Omental fat pad (tissue), 4 donors: Measurements from ENCODE around the gene QRFP. TPM values are rescaled to one million over a fixed set of nuclear protein-coding genes. Genes with fewer than 3 reads are reported as not detected.
A peak's percentile ranks its signal among the peaks of the same experiment; 100 is the strongest.

Experiments
- ATAC-seq: fragments of 150-250 bp; one replicate; pipeline ENCODE4 v1.9.1; 2016; ENCODE audit warnings: mild to moderate bottlenecking, moderate library complexity; ENCODE audit not compliant: low FRiP score
- DNase-seq: peaks from one replicate; pipeline ENCODE4 v3.0.0-alpha.2; 2019; ENCODE audit warnings: low spot score
- total RNA-seq, 4 donors: library from RNA; depleted of rRNA; stranded (reverse); fragments of >200 nt; gene quantifications; one replicate each; pipeline ENCODE4 v1.1.0, GENCODE V29; 2016
- TF ChIP-seq, protein P1 (sequence below), 3 donors: fragments of 450-650 bp; IDR thresholded peaks; one replicate each; pipeline ENCODE4 v1.5.1; 2016 to 2017; ENCODE audit warnings: antibody characterized with exemption in 3 of 3, mild to moderate bottlenecking in 3 of 3, moderate library complexity in 2 of 3

The QRFP gene
- total RNA-seq, 4 donors from 2014 or later = not detected

DNA sequence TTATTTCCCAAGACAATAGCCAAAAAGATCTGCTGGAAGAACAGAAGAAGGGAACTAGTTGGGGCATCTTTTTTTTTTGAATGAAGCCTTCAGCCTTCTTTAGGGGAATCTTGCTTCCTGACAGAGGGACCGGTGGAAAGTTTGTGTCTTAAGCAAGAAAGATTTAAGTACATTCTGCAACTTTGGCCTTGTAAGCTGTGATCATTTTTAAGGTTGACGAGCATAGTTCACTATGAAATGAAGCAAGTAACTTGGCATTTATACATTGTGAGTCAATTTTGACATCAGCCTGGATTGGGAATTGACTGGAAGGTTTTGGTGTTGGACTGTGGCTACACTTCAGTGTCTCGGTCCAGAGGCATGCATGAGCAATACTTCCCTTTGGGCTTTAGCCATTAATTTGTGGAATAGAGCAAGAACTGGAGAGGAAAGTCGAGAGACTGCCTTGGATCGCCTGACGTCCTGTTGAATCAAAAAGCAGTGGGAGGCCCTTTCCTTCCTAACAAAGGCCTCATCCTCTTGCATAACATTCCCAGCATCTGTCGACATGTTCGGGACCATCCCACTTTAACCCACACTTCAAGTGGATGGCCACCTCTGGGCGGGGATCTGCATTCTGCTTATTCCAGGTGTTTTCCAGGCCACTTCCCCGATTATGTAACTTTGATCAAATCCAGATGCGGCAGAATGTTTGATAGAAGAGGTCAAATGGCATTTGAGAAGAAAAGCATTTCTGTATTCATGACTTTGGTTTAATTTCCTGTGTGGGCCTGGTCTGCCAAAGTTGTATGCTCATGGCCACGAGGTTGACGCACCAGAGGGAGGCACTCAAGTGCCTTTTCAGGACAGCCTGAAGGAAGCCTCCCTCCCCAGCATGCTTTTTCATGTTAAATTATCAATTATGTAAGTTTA lies 49.0 kb downstream of the QRFP start:
- DNase-seq (peak; percentile 60), ATAC-seq (peak; percentile 93)
- TF ChIP-seq, protein P1, sequence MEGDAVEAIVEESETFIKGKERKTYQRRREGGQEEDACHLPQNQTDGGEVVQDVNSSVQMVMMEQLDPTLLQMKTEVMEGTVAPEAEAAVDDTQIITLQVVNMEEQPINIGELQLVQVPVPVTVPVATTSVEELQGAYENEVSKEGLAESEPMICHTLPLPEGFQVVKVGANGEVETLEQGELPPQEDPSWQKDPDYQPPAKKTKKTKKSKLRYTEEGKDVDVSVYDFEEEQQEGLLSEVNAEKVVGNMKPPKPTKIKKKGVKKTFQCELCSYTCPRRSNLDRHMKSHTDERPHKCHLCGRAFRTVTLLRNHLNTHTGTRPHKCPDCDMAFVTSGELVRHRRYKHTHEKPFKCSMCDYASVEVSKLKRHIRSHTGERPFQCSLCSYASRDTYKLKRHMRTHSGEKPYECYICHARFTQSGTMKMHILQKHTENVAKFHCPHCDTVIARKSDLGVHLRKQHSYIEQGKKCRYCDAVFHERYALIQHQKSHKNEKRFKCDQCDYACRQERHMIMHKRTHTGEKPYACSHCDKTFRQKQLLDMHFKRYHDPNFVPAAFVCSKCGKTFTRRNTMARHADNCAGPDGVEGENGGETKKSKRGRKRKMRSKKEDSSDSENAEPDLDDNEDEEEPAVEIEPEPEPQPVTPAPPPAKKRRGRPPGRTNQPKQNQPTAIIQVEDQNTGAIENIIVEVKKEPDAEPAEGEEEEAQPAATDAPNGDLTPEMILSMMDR (IDR thresholded peaks at IDR 0.05) = no peak

DNA sequence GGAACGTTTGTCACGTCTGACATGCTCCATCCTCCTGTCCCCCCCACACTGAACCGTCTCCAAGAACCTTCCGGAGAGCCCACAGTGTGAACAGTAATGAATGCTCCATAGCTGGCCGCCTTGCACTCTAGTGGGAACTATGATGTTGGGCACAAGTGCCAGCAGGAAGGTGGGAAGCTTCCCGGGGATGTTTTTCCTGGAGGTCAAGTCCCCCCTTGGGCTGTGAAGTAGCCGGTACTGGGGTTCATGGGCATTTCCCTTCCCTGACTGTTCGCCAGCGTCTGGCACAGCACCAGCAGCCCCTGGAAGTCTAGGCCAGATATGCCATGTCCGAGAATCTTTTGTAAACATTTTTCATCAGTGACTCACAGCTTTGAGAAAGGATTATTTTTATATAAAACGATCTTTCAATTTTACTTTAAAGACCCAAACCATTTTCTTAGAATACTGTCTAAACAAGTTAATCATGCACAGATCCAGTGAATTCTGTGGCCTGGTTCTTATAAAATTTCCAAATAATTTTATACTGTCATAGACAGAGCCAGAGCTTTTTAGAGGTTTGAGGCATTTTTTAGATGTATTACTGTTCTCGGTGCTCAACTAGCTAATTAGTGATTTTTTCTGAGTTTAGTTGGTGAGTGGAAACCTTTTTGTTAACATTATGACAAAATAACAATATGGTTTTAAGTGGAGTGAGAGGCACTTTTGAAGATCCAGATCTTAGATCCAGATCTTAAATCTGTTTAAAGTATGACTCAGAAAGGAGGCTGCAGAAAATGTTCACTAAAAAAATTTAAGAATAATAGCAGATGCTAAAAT lies 49.9 kb downstream of the QRFP start:
- DNase-seq (peak; percentile 72), ATAC-seq (peak; percentile 67)
- TF ChIP-seq, protein P1 (IDR thresholded peaks at IDR 0.05) = no peak

DNA sequence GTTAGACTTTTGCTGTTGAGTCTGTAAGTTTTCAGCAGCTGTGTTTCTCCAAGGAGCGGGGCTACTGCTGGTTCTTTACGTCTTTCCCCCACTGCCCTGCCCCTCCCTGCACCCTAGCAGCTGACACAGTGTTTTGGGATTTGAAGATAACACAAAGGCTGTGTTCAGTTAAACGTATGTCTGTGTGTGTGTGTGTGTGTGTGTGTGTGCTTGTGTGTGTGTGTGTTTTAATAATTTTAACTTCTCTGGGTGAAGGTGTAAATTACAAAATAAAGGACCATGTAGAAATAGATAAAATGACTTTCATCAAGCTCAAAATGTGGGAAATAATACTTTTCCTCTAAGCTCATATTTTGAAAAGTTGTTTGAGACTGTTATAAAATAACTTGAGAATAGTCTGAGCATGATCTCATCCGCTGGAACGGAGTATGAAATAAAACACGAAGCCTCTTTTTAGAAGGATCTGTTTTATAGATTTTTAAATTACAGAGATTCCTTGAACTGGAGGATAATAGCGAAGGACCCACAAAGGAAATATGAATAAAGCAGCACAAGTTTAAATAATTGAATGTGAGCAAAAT lies 50.6 kb downstream of the QRFP start:
- DNase-seq = no peak
- TF ChIP-seq, protein P1 (IDR thresholded peaks at IDR 0.05) = no peak
- no peak for ATAC-seq

DNA sequence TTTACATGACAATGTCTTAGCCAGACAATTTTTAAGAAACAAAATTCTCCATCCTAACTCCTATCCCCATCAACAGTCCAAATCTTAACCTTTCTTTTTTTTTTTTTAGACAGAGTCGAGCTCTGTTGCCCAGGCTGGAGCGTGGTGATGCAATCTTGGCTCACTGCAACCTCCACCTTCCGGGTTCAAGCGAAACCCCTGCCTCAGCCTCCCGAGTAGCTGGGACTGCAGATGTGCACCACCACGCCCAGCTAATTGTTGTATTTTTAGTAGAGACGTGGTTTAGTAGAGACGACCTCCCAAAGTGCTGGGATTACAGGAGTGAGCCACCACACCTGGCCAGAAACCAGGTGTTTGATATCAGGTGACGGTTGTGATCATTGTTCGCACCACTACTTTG lies 51.4 kb downstream of the QRFP start:
- TF ChIP-seq, protein P1 (IDR thresholded peaks at IDR 0.05) = no peak
- ATAC-seq (no peak), DNase-seq (no peak)

DNA sequence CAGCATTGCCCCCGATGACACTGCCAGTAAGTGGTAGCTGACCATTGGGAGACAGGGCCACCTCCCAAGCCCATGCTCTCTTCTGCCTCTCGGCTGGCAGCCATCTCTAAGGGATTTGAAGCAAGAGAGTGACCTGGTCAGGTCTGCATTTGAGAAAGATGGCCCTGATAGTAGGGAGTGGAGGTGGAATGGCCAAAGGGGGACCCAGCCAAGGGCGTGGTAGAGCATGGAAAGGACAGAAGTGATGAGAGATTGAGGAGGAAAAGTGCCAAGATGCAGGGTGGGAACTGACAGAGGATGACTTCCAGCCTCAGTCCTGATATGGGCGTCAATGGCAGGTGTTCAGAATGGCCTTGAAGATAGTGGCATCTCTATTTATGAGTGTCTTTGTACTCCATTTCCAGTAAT lies 52.6 kb downstream of the QRFP start:
- TF ChIP-seq, protein P1 (IDR thresholded peaks at IDR 0.05) = no peak
- DNase-seq (no peak), ATAC-seq (no peak)

DNA sequence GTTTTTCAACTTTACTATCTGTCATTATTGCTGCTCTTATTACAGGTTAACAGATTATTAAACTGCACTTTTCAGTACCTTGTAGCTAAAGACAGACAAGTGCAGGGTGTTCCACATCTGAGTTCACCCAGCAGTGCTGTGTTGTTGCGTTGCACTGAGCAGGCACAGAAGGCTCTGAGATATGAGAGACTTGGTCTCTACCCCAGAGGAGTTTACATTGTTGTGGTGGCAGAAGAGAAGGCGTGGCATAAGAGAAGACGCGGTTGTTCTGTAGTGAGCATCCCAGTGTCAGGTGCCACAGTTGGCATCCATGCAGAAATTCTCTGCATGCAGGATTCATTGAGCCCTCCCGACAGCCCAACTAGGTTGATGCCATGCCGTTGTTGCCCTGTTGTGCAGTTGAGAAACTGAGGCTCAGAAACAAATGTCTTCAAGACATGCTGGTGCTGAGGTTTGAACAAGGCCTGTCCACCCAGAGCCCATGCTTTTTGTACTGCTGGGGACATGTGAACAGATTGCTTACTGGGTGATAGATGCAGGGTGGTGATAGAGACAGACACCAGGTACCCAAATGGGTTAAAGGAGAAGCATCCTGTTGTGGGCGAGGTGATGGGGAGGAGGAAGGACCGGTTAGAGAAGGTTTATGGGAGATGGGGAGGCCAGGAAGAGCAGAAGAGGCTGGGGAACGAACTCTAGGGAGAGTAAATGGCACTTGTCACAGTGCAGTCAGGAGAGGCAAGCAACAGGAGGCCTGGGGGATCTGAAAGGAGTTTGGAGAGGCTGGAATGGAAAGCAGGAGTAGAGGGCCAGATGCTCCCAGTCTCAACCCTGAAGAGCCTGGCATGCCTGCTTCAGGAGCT lies 53.3 kb downstream of the QRFP start:
- no peak for ATAC-seq

More for the DNA sequence above, 53.3 kb downstream of the QRFP start:
- DNase-seq = no peak
- TF ChIP-seq, protein P1 (IDR thresholded peaks at IDR 0.05) = no peak
